NCI-H1417 treated with DMSO at 0.1 percent for 48 hours (cell line): ENCODE results near the gene MFRP.

ENCODE experiments used
- DNase-seq: peaks from one replicate; lab custom pipeline; 2025; lab: John Stamatoyannopoulos, UW

MFRP gene

GRCh38 chr11:119318240-119319135 lies 28.0 kb downstream of the MFRP start:
- no peak for DNase-seq

DNA sequence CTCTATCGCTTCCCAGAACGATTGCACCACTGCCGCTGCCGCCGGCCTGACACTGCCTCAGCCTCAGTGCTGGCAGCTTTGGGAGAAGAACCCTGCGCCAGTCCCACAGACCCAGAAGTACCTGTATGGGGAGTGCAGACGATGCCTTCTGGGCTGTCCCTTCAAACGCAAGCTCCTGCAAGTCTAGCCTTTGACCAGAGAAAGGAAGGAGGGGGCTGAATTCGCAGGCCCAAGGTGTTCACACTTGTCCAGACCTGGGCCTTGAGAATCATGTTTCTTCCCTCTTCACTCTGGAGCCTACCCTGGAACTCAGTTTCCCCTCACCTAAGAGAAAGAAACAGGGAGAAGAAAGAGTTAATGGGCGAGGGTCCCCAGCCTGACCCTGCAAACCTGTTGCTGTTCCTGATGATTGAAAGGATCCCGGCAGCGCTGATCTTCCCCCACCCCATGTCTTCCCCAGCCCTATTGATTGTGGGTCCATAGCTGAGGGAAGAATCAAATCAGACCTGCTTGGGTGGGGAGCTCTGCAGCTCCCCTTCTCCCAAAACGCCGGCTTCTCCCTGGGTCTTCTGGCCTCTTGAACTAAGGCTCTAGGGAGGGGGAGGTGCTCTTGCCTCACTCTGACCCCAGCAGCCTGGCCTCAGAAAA lies 28.8 kb downstream of the MFRP start:
- DNase-seq = no peak

DNA sequence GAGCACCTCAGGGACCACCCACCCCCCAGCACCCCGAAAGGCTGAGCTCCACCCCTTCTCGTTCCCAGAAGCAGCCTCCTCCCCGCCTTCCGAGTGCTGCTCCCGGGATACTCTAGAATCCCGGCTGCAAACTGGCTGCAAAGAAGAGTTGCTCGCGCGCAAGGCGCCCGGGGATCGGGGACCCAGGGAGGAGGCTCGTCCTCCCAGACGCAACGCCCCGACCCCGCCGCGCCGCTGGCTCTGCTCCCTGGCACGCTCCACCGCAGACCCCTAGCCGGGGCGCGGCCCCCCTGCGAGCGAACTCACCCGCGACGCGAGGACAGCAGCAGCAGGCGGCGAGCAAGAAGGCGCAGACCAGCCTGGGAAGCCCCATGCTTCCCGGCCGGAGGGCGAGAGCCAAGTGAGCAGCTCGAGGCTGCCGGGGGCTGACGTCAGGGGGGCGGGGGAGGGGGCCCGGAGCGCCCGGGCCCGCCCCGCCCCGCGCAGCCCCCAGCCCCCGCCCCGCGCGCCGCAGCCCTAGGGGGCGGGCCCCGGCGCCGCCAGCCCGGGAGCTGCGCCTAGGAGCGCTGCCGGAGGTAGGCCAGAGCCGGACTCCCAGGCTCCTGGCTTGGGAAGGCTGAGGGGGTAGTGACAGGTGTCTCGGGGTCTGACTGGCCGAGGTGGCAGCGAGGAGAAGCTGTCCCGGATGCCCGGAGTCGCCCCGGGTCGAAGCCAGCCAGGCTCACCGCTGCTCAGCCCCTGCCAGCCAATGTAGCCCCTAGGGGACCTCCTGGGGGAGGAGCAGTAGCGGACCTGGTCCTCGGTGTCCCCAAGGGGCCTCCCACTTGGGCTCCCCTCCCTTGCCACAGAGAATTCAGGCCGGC lies 29.5 kb downstream of the MFRP start, which contains the start of gene MCAM:
MCAM (minus strand) TSS at position 402 of the 863 bp plus-strand sequence; CDS start at position 373, 29 bp downstream.
- DNase-seq = no peak

GRCh38 chr11:119316016-119316728 lies 30.3 kb downstream of the MFRP start:
- DNase-seq = no peak

GRCh38 chr11:119315131-119316015 lies 31.1 kb downstream of the MFRP start:
- peak; percentile 37 for DNase-seq

GRCh38 chr11:119314726-119315125 lies 31.8 kb downstream of the MFRP start:
- DNase-seq = no peak

- DNase-seq = no peak
Observed at GRCh38 chr11:119310682-119311052, 35.8 kb downstream of the MFRP start.

DNA sequence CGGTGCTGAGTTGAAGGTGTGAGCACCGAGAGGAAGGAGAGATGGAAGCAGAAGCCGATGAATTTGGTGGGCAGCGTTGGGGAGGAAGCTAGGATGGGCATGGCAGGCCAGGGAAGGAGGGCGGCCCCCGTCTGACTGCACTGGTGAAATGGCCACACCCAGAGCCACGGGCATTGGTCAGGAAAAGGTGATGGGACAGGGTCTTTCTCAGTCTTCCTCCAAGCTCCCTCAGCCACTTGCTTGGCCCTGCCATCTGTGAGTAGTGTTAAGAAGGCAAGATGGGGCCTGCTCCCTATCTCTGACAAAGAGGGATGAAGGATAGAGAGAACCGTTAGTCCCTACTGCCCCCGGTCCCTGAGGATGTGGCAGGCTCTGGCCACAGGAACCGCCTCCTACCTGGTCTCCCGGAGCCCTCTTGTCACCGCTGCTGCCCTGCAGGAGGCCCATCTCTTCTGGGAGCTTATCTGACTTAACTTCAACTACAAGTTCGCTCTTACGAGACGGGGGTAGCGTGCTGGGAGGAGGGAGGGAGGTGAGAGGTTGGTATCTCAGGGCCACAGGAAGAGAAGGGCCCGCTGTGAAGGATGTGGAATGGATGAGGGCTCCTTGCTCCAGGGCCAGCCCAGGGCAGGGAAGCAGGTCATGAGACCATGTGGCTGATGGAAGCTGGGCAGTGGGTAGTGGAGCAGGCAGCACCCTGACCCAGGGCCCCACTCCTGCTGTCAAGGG lies 36.4 kb downstream of the MFRP start:
- DNase-seq = no peak

DNA sequence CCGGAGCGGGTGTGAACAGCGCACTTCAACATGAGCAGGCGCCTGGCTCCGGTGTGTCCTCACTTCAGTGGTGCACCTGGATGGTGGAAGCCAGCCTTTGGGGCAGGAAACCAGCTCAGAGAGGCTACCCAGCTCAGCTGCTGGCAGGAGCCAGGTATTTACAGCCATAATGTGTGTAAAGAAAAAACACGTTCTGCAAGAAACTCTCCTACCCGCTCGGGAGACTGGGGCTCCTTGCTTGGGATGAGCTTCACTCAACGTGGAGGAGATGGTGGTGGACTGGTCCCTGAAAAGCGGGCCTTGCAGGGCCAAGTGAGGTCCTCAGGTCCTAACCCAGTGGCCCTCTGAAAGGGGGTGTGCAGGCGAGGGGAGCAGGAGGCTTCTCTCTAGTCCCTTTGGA lies 37.1 kb downstream of the MFRP start:
- DNase-seq = no peak

- no peak for DNase-seq
Observed at GRCh38 chr11:119307974-119308373, 38.5 kb downstream of the MFRP start.

- no peak for DNase-seq
Observed at GRCh38 chr11:119307219-119307618, 39.3 kb downstream of the MFRP start.

GRCh38 chr11:119306373-119306890 lies 40.1 kb downstream of the MFRP start:
- no peak for DNase-seq

- DNase-seq = no peak
Observed at GRCh38 chr11:119305556-119306372, 40.7 kb downstream of the MFRP start.

GRCh38 chr11:119303227-119303718 lies 43.2 kb downstream of the MFRP start:
- DNase-seq = no peak

DNA sequence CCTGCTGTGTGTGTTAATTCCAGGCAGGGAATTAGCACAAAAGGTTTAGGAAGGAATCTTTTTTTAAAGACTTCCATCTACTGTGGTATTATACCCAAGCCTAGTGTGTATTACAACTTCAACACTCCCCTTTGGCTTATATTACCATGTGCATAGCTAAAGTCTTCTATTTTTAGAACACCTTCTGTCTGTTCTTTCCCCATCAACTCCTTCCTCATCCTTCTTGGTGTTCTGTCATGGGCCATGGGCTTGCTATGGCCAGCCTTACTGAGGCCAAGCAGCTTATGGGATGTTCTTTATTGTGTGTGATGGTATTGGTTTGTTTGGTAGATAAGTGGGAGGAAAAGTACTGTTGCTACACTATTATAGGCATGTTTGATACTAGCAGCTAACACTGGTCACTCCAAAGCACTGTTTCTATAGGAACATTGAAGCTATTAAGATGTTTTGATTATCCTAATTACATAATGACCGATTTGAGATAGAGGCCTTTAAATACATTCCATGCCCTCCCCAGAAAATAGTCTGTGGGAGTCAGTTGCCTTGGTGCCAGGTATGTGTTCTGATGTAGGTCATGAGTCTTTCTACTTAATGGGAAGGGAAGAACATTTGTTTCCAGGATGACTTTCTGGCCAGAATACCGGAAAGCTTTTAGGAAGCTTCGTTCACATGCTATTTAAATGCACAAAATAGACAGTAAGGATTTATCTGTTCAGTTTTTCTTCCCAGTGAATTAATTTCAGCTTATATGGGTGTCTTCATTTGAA lies 46.1 kb downstream of the MFRP start:
- DNase-seq = no peak

DNA sequence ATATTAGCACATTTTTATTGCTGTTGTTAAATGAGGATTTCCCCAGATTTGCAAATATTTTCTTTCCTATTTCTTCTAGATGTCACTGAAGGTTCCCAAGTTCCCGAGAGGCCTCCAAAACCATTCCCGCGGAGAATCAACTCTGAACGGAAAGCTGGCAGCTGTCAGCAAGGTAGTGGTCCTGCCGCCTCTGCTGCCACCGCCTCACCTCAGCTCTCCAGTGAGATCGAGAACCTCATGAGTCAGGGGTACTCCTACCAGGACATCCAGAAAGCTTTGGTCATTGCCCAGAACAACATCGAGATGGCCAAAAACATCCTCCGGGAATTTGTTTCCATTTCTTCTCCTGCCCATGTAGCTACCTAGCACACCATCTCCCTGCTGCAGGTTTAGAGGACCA lies 47.1 kb downstream of the MFRP start:
- DNase-seq = no peak

GRCh38 chr11:119298726-119299125 lies 47.8 kb downstream of the MFRP start:
- DNase-seq = no peak

GRCh38 chr11:119297938-119298337 lies 48.6 kb downstream of the MFRP start:
- no peak for DNase-seq
